Neural cell (in vitro differentiated cells): ENCODE results near the gene MVD.

Source experiments
- EP300 ChIP-seq: fragments of 450-650 bp; conservative IDR thresholded peaks from 2 replicates; pipeline ENCODE4 v1.6.1; 2014; ENCODE audit warnings: antibody characterized with exemption, mild to moderate bottlenecking, moderate library complexity; ENCODE audit not compliant: poor library complexity, severe bottlenecking
- EZH2 ChIP-seq: fragments of 200-600, 300-800 bp; shearing (Covaris generic), sonication (generic); IDR thresholded peaks from 2 replicates; pipeline ENCODE4 v1.6.1; 2014; ENCODE audit warnings: antibody characterized with exemption, low read length, borderline replicate concordance, mild to moderate bottlenecking; ENCODE audit not compliant: insufficient read depth, poor library complexity, severe bottlenecking
- POLR2AphosphoS5 ChIP-seq: IDR thresholded peaks from 2 replicates; pipeline ENCODE4 v1.6.1; 2012
- TF ChIP-seq, protein P1 (sequence below): fragments of 450-650 bp; IDR thresholded peaks from 2 replicates; pipeline ENCODE4 v1.5.1; 2014; ENCODE audit warnings: antibody characterized with exemption, mild to moderate bottlenecking, moderate library complexity; ENCODE audit not compliant: poor library complexity, severe bottlenecking
- TF ChIP-seq, protein P2 (sequence below): IDR thresholded peaks from 2 replicates; pipeline ENCODE4 v1.6.1; 2012; ENCODE audit warnings: borderline replicate concordance

DNA sequence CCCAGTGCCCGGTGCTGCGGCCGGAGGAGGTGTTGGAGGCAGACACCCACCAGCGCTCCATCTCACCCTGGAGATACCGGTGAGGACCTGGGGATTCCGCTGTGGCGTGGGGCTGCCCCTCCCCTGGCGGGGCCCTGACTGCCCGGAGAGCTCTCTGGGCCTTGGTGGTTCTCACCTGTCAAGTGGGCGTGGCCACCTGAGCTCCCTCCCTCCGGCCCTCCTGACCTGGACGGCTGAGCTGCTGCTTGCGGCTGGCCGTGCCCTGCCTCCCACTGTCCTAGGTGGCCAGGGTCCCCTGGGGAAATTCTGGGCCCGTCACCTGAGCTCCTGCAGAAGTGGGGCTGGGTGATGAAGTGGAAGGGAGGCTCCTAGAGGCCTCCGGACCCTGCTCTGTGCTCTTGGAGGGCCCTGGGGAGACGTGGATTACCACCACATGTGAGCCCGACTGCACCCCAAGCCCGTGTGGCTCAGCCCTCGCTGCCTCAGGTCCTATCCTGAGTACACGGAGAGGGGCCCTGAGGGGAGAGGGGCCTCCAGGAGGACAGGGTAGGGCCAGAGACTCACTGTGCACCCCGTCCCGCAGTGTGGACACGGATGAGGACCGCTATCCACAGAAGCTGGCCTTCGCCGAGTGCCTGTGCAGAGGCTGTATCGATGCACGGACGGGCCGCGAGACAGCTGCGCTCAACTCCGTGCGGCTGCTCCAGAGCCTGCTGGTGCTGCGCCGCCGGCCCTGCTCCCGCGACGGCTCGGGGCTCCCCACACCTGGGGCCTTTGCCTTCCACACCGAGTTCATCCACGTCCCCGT is 23.5 kb downstream of the MVD start:
- TF ChIP-seq, protein P1, sequence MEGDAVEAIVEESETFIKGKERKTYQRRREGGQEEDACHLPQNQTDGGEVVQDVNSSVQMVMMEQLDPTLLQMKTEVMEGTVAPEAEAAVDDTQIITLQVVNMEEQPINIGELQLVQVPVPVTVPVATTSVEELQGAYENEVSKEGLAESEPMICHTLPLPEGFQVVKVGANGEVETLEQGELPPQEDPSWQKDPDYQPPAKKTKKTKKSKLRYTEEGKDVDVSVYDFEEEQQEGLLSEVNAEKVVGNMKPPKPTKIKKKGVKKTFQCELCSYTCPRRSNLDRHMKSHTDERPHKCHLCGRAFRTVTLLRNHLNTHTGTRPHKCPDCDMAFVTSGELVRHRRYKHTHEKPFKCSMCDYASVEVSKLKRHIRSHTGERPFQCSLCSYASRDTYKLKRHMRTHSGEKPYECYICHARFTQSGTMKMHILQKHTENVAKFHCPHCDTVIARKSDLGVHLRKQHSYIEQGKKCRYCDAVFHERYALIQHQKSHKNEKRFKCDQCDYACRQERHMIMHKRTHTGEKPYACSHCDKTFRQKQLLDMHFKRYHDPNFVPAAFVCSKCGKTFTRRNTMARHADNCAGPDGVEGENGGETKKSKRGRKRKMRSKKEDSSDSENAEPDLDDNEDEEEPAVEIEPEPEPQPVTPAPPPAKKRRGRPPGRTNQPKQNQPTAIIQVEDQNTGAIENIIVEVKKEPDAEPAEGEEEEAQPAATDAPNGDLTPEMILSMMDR = no peak
- TF ChIP-seq POLR2AphosphoS5 = no peak
- no peak for TF ChIP-seq EZH2
- no peak for TF ChIP-seq EP300
- TF ChIP-seq, protein P2, sequence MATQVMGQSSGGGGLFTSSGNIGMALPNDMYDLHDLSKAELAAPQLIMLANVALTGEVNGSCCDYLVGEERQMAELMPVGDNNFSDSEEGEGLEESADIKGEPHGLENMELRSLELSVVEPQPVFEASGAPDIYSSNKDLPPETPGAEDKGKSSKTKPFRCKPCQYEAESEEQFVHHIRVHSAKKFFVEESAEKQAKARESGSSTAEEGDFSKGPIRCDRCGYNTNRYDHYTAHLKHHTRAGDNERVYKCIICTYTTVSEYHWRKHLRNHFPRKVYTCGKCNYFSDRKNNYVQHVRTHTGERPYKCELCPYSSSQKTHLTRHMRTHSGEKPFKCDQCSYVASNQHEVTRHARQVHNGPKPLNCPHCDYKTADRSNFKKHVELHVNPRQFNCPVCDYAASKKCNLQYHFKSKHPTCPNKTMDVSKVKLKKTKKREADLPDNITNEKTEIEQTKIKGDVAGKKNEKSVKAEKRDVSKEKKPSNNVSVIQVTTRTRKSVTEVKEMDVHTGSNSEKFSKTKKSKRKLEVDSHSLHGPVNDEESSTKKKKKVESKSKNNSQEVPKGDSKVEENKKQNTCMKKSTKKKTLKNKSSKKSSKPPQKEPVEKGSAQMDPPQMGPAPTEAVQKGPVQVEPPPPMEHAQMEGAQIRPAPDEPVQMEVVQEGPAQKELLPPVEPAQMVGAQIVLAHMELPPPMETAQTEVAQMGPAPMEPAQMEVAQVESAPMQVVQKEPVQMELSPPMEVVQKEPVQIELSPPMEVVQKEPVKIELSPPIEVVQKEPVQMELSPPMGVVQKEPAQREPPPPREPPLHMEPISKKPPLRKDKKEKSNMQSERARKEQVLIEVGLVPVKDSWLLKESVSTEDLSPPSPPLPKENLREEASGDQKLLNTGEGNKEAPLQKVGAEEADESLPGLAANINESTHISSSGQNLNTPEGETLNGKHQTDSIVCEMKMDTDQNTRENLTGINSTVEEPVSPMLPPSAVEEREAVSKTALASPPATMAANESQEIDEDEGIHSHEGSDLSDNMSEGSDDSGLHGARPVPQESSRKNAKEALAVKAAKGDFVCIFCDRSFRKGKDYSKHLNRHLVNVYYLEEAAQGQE = no peak
